Nucleus accumbens (tissue), 56 donors: ENCODE results near the gene CMA1.
A peak's percentile ranks its signal among the peaks of the same experiment; 100 is the strongest.
"Not testable (repeated sequence)": the region's sequence is repeated elsewhere in the genome, so short reads cannot be mapped to it uniquely, and the experiment has no call there.

ENCODE experiments used
- DNase-seq, 56 donors: peaks; one replicate each; lab custom pipeline; 2025; lab: John Stamatoyannopoulos, UW

The CMA1 gene, protein sequence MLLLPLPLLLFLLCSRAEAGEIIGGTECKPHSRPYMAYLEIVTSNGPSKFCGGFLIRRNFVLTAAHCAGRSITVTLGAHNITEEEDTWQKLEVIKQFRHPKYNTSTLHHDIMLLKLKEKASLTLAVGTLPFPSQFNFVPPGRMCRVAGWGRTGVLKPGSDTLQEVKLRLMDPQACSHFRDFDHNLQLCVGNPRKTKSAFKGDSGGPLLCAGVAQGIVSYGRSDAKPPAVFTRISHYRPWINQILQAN

DNA sequence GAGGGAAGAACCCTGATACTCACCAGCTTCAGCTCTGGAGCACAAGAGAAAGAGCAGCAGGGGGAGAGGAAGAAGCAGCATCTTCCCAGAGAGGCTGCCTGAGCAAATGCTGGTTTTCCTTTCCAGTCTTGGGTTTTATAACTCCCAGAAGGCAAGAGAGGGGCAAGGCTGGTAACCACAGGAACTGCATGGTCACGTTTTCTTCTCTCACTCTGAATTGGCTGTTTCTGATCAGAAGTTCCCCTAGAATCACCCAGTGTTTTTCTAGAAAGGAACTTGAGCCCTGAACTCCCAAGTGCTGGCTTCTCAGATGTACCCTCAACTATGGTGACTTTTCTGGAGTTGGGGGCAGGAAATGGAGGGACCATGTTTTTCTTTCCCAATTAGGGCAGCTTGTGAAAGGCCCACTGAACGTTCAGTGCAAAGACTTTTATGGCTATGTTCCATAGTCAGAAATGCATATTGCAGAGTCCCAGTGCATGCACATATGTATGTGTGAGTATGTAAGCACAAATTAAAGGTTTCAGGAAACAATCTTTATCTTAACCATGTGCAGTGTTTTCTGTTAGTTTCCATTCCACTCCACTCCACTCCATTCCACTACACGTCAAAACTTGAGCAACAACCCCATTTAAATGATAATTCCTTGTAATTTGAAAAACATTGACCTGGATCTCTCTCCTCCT is at the start of gene CMA1:
Gene CMA1 (minus strand): TSS at position 111 of the 686 bp plus-strand sequence. CDS start 30 bp downstream, at position 81.
- DNase-seq, result no peak

DNA sequence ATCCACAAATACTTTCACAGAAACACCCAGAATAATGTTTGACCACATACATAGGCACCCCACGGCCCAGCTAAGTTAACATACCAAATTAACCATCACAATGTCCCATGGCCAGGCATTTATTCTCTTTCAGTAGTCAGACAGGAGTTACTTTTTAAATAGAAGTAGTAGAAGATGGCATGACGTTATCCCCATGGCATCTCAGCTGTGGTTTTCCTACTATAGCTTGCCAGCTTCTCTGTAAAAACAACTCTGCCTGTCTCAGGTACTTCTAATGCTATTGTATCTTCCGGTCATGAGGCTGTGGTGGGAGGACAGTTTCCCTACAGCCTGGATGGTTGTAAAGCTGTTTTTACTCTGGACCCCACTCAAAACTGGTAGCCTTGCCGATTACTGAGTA is 48.7 kb upstream of the CMA1 start:
- DNase-seq, result no peak

DNA sequence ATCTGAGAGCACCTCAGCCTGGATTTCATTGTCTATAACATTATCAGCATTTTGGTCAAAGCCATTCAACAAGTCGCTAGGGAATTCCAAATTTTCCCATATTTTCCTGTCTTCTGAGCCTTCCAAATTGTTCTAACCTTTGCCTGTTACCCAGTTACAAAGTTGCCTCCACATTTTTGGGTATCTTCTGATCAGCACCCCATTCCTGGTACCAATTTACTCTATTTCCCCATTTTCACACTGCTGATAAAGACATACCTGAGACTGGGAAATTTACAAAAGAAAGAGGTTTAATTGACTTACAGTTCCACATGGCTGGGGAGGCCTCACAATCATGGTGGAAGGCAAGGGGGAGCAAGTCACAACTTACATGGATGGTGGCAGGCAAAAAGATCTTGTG is 41.0 kb upstream of the CMA1 start:
- DNase-seq, result not testable (repeated sequence)

DNA sequence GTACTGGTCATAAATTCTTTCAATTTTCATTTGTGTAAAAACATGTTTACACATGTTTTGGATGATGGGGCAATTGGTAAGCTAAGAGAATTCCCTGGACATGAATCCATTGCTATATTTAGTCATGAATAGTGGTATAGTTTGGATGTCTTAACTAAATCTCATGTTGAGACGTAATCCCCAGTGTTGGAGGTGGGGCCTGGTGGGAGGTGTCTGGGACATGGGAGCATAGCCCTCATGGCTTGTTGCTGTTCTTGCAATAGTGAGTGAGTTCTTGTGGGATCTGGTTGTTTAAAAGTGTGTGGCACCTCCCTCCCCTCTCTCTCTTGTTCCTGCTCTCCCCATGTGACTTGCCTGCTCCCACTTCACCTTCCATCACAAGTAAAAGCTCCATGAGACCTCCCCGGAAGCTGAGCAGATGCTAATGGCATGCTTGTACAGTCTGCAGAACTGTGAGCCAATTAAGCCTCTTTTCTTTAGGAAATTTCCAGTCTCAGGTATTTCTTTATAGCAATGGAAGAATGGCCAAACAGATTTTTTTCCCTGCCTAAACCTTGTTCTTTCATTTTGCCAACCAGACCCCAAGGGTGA is 34.4 kb upstream of the CMA1 start:
- no peak for DNase-seq

DNA sequence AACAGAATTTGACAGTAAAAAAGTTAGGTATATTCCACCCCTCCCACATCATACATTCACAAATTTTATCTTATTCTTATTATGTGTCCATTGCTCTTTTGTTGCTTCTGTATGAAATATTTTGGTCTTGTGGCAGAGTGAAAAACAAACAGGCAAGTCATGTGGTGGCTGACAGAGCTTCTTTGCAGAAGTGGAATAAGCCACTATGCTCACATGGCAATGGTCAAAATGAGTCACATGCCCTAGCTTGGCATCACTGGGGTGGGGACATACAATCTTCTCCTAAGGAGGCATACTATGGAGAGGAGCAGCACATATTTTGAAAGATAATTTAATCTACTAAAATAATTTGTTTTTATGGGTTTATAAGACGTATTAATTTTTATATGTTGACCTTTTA is 27.7 kb upstream of the CMA1 start:
- DNase-seq, result no peak

DNA sequence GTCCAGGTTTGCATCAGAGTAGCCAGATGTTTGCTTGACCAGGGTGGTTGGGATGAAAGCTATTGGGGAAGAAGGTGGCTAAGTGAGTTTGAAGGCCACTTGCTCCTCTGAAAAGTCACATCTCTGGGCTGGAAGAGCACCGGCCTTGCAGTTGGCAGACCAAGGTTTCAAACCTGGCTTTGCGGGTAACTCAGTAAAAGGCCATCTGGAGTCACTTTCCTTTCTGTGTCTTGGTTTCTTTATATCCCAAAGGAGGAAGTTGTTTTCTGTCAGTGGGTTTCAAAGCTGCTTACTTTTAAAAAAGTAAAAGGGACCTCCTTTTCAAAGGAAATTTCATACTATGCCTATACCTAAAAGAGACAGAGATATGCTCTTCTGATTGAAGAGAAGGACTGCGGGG is 26.2 kb upstream of the CMA1 start:
- DNase-seq, result no peak

DNA sequence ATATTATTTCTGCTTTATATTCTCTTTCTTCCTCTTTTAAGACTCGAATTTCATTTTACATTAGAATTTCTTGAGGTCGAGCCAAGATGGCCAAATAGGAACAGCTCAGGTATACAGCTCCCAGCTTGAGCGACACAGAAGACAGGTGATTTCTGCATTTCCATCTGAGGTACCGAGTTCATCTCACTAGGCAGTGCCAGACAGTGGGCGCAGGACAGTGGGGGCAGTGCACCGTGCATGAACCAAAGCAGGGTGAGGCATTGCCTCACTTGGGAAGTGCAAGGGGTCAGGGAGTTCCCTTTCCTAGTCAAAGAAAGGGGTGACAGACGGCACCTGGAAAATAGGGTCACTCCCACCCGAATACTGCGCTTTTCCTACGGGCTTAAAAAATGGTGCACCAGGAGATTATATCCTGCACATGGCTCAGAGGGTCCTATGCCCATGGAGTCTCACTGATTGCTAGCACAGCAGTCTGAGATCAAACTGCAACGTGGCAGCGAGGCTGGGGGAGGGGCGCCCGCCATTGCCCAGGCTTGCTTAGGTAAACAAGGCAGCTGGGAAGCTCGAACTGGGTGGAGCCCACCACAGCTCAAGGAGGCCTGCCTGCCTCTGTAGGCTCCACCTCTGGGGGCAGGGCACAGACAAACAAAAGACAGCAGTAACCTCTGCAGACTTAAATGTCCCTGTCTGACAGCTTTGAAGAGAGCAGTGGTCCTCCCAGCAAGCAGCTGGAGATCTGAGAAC is 18.0 kb upstream of the CMA1 start:
- DNase-seq, result not testable (repeated sequence)

DNA sequence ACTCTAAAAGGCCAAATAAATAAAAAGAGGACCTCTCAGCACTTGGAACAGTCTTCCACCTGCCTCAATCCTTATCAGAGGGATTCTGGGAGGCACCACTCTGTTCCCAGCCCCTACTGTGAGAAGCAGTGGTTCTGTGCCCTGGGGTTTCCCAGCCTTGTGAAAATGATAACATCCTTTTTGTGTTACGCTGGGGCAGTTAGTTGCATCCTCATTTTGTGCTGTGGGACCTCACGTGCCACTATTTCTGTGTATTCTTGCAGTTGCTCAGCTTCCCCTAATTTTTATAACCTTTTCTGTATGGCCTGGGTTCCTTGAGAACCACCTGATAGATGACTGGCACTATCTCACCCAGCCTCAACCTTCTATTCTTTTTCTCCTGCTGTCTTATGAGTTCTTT is 10.8 kb upstream of the CMA1 start:
- no peak for DNase-seq

DNA sequence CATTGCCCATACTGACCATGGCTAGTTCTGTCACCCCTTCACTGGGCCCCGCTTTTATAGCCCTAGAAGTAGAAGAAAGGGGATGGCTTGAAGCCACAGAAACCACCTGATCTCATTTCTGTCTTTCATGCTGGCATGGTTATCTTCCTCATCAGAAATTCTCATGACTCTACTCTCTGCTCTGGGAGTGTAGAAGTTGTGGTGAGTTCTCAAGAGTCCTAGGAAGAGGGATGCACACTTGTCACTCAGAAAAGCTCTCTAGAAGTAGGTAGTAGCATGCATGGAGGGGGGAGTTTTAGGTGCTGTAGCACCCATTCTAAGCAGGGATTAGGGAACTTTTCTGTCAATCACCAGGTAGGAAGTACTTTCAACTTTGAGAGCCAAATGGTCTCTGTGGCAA is 6.1 kb upstream of the CMA1 start:
- no peak for DNase-seq

DNA sequence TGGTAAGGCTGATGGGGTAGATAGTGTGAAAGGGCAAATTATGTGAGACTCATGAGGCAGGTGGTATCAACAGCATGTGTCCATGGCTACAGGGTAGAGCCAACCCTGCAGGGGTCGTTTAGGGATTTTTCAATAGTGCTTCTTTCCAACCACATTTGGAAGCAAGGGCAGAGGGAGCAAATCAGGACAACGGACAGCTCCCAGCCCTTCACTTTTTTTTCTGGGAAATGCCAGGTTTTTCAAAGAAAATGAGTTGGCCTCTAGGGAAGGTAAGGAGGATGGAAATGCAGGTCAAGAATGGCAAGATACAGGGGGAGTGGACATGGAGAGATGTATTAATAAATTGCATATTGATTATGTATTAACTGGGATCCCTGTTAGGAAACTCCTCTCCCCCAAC is 4.9 kb upstream of the CMA1 start:
- DNase-seq, result no peak

DNA sequence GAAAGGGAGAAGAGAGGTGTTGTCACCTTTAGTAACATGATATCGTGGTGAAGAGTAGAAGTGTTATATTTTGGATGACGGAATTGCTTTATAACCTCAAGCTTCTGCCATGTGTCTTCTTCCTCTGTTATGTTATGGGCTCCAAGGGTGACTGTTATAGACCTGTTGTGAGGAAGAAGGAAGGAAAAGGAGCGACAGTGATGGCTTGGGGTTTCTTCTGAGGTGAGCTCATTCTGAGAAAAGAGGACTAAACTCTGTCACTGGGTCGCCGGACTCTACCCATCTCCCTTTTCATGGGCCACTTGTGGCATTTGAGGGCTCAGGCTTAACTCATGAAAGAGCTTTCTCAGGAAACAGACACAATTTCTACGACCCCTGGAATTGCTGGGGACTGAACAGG is 1.6 kb downstream of the CMA1 start:
- no peak for DNase-seq

DNA sequence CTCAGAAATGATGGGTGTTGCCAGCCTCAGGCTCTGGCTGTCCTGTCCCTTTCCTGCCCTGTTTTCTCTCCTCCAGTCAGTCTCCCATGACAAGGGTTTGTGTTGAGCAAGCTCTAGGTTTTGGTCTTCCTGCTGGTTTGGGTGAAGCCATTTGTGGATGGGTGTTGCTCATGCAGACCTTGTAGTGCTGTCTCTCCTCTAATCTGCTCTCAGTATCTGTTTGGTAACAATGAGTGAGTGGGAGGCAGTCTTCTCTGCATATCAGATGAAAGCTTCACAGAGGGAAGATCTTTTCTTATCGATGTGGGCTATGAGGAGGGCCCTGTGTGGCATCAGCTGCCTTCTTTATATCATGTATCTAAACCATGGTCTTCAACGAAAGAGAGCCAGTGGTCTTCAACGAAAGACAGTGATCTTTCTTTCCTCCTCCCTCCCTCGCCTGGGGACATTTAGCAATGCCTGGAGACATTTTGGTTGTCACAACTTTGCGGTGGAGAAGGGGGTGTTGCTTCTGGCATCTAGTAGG is 3.6 kb downstream of the CMA1 start:
- no peak for DNase-seq

DNA sequence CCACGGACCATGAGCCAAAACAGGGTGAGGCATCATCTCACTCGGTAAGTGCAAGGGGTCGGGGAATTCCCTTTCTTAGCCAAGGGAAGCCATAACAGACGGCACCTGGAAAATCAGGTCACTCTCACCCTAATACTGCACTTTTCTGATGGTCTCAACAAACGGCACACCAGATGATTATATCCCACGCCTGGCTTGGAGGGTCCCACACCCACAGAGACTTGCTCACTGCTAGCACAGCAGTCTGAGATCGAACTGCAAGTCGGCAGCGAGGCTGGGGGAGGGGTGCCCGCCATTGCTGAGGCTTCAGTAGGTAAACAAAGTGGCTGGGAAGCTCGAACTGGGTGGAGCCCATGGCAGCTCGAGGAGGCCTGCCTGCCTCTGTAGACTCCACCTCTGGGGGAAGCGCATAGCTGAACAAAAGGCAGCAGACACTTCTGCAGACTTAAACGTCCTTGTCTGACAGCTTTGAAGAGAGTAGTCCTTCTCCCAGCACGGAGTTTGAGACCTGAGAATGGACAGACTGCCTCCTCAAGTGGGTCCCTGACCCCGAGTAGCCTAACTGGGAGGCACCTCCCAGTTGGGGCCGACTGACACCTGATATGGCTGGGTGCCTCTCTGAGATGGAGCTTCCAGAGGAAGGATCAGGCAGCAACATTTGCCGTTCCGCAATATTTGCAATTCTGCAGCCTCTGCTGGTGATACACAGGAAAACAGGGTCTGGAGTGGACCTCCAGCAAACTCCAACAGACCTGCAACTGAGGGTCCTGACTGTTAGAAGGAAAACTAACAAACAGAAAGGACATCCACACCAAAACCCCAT is 16.3 kb downstream of the CMA1 start:
- DNase-seq, result not testable (repeated sequence)

DNA sequence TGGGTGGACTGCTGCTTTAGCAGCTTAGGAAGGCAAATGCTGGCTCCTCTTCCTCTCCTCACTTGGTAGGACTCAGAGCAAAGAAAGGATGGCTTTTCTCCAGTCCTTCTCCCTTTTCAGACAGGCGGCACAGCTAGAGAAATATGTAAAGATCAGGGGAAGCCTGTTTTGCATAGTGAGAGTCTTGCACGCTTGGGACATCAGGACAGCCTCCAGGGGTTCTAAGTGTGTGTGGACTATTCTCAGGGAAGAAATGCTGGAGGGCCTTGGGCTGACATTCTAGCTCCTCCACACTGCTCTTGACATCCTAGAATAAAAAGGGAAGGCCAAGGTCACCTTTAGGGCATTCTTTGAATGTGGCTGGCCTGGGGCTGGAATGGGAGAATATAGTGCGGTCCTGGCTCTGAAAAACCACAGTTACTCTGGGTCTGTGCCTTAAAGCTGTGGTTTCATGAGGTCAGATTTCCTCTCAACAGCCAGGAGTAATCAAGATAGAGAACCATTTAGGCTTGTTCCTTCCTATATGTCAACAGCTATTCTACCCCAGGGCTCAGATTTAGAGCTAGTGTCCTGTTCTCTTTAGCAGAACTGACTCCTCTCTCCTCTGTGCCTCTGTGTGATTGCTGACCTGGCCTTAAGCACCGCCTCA is 24.3 kb downstream of the CMA1 start:
- no peak for DNase-seq

DNA sequence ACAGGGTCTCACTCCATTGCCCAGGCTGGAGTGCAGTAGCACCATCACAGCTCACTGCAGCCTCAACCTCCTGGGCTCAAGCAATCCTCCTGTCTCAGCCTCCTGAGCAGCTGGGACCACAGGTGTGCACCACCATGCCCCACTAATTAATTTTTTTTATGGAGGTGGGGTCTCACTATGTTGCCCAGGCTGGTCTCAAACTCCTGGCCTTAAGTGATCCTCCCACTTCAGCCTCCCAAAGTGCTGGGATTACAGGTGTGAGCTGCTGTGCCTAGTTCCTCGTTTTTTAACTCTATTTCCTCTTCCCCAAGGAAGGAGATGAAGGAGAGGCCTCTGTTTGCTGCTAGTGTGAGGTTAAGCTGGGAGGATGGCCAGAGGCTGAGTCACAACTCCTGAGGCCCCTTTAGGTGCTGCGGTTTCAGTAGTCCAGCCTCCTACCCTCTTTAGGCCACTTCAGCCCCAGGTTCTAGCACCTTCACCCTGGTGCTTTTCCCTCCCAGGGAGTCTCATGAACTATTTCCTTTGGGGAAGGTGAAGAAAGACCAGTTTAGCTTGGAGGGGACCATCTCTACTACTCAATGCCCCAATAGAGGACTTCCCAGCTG is 25.3 kb downstream of the CMA1 start:
- not testable (repeated sequence) for DNase-seq

DNA sequence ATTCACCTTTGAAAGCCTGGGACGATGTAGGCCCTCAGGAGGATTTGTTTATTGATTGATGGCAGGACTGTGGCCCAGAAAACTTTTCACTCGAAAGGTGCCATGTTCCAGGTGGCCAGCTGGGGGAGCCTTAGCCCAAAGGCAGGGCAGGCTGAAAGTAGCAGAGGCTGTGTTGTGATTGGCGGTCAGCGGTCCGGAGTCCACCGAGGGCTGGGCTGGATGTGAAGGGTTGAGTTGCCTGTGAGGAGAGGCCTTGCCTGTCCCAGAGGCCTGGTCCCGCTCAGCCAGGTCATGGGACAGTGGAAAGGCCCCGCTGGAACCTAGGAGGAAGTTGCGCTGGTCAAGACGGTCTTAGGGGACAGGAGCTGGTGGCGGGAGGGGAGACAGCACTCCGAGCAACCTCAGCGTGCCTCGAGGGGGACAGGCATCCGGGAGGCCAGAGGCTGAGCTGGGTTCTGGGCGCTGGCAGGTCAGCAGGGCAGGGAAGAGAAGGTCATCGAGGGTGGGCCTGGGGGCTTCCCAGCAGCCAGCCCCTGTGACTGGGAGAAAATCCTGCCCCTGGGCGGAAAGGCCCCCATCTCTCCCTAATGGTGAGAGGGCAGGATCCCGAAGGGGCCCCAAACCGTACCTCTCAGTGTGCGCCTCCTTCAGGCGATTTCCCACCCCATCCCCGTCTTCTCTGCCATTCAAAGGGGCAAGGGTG is 26.3 kb downstream of the CMA1 start:
- DNase-seq, result peak in 2 of 56 donors; percentile 2 to 3

DNA sequence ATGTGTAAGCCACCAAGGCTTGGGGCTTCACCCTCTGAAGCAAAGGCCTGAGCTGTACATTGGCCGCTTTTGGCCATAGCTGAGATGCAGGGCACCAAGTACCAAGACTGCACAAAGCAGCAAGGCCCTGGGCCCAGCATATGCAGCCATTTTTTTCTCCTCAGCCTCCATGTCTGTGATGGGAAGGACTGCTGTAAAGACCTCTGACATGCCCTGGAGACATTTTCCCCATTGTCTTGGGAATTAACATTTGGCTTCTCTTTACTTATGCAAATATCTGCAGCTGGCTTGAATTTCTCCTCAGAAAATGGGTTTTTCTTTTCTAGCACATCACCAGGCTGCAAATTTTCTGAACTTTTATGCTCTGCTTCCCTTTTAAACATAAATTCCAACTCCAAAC is 28.1 kb downstream of the CMA1 start:
- DNase-seq, result not testable (repeated sequence)

DNA sequence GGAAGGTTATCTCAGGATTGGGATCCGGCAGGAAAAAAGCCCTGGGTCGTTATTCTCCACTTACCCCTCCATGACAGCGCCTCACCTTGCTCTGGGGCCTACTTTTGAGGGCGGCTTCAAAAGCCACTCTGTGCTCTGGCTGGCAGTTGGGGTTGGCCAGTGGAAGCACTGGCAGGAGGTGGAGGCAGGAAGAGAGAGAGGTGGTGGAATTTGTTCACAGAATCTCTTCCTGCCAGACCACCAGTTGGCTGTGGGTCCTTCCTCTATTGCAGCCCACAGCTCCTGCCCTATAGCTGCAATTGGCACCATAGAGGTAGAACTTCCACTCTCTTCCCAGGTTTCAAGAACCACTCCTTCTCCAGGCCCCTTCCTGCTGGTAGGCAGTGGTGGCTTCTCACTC is 32.8 kb downstream of the CMA1 start:
- no peak for DNase-seq

DNA sequence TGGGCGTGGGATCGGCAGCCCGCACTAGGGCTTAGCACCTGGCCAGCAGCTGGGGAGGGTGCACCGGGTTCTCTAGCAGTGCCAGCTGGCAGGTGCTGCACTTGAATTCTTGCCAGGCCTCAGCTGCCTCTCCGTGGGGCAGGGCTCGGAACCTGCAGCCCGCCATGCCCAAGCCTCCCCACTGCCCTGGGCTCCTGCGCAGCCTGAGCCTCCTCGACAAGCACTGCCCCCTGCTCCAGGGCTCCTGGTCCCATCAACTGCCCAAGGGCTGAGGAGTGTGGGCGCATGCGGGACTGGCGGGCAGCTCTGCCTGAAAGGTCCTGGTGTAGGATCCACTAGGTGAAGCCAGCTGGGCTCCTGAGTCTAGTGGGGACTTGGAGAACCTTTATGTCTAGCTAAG is 34.9 kb downstream of the CMA1 start:
- DNase-seq, result no peak
